Femur (tissue), 1 donor: ENCODE data around the gene ANXA11.
"Not testable (repeated sequence)": the region's sequence is repeated elsewhere in the genome, so short reads cannot be mapped to it uniquely, and the experiment has no call there.

ENCODE experiments used
- DNase-seq: peaks from one replicate; pipeline ENCODE4 v3.0.0-alpha.2; 2017

ANXA11 gene

DNA sequence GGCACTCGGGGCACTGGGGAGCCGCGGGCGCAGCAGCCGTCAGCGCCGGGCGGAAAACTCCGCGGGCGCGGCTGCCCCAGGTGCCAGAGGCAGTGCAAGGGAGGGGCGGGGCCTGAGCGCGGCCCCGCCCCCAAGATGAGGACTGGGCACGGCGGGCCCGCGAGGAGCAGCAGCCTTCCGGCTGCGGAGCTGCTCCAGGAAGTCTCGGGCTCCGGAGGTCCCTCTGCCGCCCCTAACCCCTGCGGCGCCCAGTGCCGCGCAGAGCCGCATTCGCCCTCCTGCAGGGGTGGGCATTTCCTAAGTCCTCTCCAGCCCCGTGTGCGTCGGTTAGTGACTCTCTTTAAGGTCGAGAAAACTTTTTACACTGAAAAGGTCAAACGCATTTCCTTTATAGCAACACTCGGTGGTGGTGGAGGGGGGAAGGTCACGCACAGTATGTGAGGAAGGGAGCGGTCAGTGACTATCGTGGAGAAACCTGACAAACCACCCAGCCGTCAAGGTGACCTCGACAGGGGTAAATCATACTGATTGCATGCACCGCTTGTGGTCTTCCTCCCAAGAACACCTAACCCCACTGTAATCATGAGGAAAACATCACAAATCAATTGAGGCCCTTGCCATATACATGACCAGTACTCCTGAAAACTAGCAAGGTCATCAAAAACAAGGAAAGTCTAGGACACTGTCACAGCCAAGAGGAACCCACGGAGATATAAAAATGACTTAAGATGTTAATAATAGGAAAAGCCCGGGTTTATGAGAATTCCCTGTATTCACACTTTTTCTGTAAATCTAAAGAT, at the start of gene ANXA11:
Gene ANXA11 (minus strand): TSS at position 61 of the 800 bp plus-strand sequence. CDS start 32,676 bp downstream, outside the sequence.
- peak; percentile 87 for DNase-seq

DNA sequence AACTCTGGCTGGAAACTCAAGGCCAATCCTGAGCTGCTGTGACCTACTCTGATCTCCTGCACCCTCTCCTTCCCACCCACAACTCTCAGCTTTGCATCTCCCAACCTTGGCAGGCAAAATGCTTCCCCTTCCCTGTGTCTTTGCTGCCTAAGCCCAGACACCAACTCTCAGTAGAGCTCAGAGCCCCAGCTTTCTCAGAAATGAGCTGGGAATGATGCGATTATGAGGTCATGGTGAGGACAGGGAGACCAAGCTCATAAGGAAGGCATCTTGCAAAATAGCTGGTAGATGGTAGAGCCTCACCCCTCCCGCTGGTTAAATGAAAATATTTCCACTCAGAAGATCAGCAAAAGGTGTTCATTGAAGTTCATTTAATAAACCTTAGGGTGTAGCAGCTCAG, 49.4 kb upstream of the ANXA11 start:
- DNase-seq, result not testable (repeated sequence)

DNA sequence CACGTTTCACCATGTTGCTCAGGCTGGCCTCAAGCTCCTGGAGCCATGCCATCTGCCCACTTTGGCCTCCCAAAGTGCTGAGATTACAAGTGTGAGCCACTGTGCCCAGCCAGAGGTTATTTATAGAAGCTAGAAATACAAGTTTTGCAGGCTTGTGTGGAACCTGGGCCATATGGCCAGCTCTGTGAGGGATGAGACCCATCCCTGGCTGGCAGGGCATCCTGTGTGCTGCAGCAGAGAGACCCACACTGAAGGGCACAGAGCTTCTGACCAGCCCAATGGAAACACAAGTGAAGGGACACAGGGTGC, 48.6 kb upstream of the ANXA11 start:
- not testable (repeated sequence) for DNase-seq

DNA sequence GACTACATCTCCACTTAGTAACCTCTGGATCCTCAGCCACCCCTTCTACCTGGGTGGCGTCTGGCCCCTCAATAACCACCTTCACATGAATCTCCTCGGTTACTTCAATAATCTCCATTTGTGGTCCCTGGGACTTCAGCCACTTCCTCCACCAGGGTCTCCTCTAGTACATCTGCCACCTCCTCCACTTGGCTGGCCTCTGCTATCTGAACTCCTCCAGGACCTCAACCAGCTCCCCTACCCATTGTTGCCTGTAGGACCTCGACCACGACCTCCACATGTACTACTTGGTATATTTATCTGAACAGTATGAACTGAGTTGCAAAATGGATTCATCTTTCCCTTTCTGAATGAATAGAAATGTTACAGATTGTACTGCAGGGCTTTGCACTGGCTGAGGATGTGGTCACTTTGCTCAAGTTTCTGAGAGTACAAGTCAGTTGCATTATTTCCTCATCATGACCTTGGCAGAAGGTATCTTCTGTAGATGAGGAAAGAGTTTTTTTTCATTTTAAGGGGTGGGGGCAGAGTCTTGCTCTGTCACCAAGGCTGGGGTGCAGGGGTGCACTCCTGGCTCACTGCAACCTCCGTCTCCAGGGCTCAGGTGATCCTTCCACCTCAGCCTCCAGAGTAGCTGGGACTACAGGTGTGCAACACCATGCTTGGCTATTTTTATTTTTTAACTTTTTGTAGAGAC, 48.1 kb upstream of the ANXA11 start:
- DNase-seq, result no peak

GRCh38 chr10:80252296-80252887, 47.1 kb upstream of the ANXA11 start:
- DNase-seq, result no peak

DNA sequence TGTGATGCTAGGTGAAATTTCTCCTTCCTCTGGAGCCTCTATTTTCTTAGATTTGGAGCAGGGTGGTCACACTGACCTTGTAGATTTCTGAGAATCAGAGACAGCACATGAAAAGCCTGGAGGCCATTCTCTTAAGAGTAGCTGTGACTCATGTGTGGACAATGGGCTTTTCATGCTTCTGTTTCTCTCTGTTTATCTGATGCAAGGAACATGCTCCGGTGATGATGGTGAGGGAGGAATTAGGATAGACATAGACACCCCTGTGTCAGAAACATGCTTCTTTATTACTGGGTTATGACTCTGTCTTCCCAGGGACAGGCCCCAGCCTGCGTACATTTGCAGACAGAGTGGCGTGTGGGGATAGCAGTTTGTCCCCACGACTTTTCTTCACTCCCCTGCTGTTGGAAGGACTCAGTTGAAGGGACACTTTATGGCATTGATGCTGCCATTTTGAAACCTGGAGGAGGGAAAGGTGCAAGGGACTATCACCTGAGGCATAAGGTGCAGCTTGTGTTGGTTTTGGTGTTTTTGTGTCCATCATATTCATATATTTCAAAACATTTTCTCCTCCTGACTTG, 46.5 kb upstream of the ANXA11 start:
- not testable (repeated sequence) for DNase-seq

GRCh38 chr10:80250399-80250798, 45.1 kb upstream of the ANXA11 start:
- not testable (repeated sequence) for DNase-seq

DNA sequence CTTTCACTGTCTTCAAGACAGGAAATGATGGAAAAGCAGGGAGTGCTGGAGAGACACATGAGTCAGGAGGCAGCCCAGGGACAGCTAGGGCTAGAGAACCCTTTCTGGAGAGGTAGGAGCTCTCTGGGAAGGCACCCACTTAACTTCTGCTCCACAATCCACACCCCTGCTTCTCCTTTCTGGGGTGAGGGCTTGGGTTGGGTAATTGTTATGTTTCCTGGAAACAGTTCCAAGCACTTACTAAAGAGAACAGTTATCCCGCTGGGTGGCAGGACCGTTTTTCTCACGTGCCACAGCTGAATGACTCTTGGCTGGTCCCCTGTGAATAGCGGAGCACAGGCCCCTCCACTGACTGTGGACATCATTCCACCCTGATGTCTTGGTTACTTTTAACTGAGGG, 44.6 kb upstream of the ANXA11 start:
- not testable (repeated sequence) for DNase-seq

- DNase-seq, result not testable (repeated sequence)
These were observed 42.3 kb upstream of the ANXA11 start for GRCh38 chr10:80247611-80248010.

DNA sequence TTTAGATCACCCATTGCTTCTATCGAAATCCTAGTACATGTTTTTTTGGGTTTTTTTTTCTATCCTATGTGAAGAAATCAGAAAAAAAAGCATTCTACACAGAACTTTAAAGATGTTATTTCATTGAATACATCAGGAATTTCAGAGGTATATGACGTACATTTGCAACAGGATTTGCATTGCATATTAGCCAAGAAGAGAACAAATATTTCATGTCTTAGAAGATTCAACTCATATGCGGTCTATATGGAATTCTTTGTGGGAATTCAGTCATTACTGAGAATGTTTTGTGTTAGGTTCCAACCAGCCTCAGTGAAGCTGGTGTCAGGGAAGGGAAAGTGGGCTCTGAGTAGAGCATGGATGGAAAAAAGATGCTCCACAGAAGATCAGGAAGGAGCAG, 39.0 kb upstream of the ANXA11 start:
- DNase-seq, result not testable (repeated sequence)

- DNase-seq, result not testable (repeated sequence)
These were observed 37.0 kb upstream of the ANXA11 start for GRCh38 chr10:80242341-80242740.

DNA sequence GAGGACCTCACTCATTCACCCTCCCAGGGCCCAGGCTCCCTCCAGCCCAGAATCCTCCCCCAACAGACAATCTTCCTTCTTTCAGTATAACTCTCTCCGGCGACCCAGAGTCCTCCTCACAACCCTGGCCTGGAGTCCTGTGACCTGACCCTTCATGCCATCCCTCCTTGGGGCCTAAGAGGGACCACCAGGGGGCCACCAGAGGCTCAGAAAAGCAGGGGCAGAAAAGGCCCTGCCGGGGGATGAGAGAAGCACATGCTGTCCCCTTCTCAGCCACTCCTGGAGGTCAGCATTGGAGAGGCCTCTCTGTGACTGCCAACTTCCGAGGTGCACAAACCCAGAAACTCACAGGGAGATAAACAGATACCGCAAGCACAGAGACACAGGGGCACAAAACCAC, 31.1 kb upstream of the ANXA11 start:
- DNase-seq, result not testable (repeated sequence)

GRCh38 chr10:80234331-80235235, 29.2 kb upstream of the ANXA11 start:
- DNase-seq, result not testable (repeated sequence)

GRCh38 chr10:80233871-80234270, 28.5 kb upstream of the ANXA11 start:
- not testable (repeated sequence) for DNase-seq

- not testable (repeated sequence) for DNase-seq
These were observed 21.4 kb upstream of the ANXA11 start for GRCh38 chr10:80226723-80227122.

- not testable (repeated sequence) for DNase-seq
These were observed 17.7 kb upstream of the ANXA11 start for GRCh38 chr10:80223031-80223419.

DNA sequence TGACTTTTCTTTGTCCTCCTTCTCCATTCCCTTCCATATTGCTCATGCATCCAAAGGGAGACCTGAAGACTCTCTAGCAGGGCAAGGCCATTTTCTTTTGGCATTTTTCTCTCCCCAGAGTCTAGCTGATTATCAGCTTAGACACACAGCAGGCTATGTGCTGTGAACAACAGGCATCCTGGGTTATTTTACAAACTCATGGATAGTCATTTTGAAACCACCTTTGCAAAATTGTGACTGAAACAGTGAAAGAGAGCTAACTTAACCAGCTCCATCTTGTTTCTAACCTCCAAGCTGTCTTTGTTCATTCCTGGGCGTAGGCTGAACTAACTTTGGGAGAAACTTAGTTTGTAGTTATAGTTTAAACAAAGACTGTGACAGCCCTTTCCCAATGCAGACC, 13.5 kb upstream of the ANXA11 start:
- DNase-seq, result not testable (repeated sequence)

- DNase-seq, result not testable (repeated sequence)
These were observed 9.1 kb upstream of the ANXA11 start for GRCh38 chr10:80214368-80214982.

DNA sequence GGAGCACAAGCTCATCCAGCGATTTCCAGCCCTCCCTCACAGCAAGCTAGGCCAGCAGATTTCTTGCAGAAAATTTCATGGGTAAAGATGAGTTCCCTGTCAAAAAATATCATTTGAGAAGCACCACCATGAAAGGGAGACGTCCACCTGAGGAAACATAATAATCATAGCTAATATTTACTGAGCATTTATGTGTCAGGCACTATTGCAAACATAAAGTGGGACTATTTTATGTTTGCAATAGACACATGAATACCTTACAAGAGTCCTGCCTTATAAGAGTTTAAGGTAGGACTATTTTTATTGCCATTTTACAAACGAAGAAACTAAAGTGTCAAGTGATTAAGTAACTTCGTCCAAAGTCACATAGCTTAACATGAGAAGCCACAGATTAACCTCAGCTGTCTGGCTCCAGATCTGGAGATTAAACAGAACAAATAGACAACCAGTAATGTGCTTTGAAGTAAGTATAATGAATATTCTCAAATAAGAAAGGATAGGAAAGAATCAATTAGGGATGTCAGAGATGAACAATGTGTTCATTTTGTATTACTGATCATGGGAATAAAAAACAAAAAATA, 7.3 kb upstream of the ANXA11 start:
- DNase-seq, result not testable (repeated sequence)

DNA sequence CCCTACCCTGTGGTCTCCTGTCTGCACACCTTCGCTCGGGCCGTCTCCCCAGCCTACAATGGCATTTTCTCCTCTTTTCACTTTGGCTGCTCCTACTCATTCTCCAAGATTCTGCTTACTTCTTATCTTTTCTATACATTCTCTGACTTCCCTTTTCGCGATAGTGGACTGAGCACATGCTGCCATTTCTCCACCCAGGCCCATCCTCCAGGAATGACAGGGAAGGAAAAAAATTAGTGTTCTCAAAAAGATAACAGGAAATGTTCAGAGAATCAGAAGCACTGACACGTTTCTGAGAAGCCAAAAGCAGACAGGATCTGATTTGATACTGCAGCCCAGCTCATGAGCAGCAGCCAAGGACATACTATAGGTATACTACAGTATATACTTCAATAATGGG, 6.4 kb upstream of the ANXA11 start:
- no peak for DNase-seq

GRCh38 chr10:80210259-80210658, 4.9 kb upstream of the ANXA11 start:
- DNase-seq, result no peak
